HCT116 (cell line): ENCODE data around the gene CALU. TPM values are rescaled to one million over a fixed set of nuclear protein-coding genes. Genes with fewer than 3 reads are reported as not detected.

ENCODE experiments used
- ATAC-seq: fragments of 200-7000 bp; cut with Tn5 transposase; 2 replicates; pipeline ENCODE4 v1.9.1; 2020; ENCODE audit warnings: mild to moderate bottlenecking, moderate library complexity
- BruUV-seq: library from RNA; stranded (reverse); fragments of 400-500 nt; replicated peaks from 2 replicates; lab custom pipeline; 2021; lab: Mats Ljungman, UMichigan
- CTCF ChIA-PET: fragments of 300-600 bp; sonication (Branson Sonifier 250); formaldehyde crosslinking; loops from one replicate; lab custom pipeline; 2021; ENCODE audit warnings: antibody characterized with exemption; lab: Charles Lee
- POLR2A ChIA-PET: fragments of 300-600, 350-600 bp; sonication (Branson Sonifier 250); formaldehyde crosslinking; loops from one replicate; lab custom pipeline; 2021; ENCODE audit warnings: antibody characterized with exemption; lab: Charles Lee
- RAD21 ChIA-PET, 2 experiments: fragments of 300-600 bp; sonication (Branson Sonifier 250); formaldehyde crosslinking; loops; one replicate each; lab custom pipeline; 2023; ENCODE audit warnings: low total read pairs in 2 of 2; ENCODE audit not compliant: uncharacterized antibody in 2 of 2, unreplicated experiment in 2 of 2, low non-redundant PET in 1 of 2; lab: Charles Lee
- DNase-seq: peaks from one replicate; pipeline ENCODE4 v3.0.0-alpha.2; 2010; ENCODE audit warnings: low read depth, low spot score
- H2AFZ ChIP-seq: fragments of 200-600 bp; shearing (Covaris generic), sonication (generic); 2 replicates; pipeline ENCODE4 v1.6.1; 2017; ENCODE audit warnings: low read depth, mixed run types, mixed read lengths, antibody characterized with exemption, low read length; ENCODE audit not compliant: poor library complexity, severe bottlenecking
- H3K27ac ChIP-seq: 2 replicates; pipeline ENCODE4 v1.5.1; 2012; ENCODE audit warnings: low read depth, low read length
- H3K27me3 ChIP-seq: fragments of 200-600 bp; sonication (generic); 2 replicates; pipeline ENCODE4 v1.6.1; 2016; ENCODE audit warnings: mixed run types, low read length, mixed read lengths; ENCODE audit not compliant: insufficient read depth
- H3K36me3 ChIP-seq, 2 experiments: fragments of 200-500 bp in 1 of 2; fragments of 200-600 bp in 1 of 2; sonication (Bioruptor generic) in 1 of 2; sonication (generic) in 1 of 2; 2 replicates each; pipeline versions ENCODE4 v1.5.1 to v1.6.1; 2014 to 2016; ENCODE audit warnings: low read length in 2 of 2, inconsistent platforms in 1 of 2, mixed read lengths in 1 of 2, mixed run types in 1 of 2; ENCODE audit not compliant: insufficient read depth in 2 of 2, control insufficient read depth in 1 of 2
- H3K4me1 ChIP-seq, 2 experiments: fragments of 200-600 bp in 1 of 2; sonication (generic) in 1 of 2; 2 replicates each; pipeline versions ENCODE4 v1.5.1 to v1.6.1; 2012 to 2017; ENCODE audit warnings: low read length in 2 of 2, inconsistent platforms in 1 of 2, mild to moderate bottlenecking in 1 of 2, mixed read lengths in 1 of 2, mixed run types in 1 of 2, moderate library complexity in 1 of 2; ENCODE audit not compliant: insufficient read depth in 2 of 2, control insufficient read depth in 1 of 2
- H3K4me2 ChIP-seq: fragments of 200-600 bp; sonication (generic); 2 replicates; pipeline ENCODE4 v1.6.1; 2017; ENCODE audit warnings: mixed run types, low read length, mixed read lengths
- H3K4me3 ChIP-seq, 2 experiments: fragments of 200-600 bp in 1 of 2; sonication (generic) in 1 of 2; replicated peaks in 1 of 2; 2 replicates each; pipeline ENCODE4 v1.5.1; 2011 to 2016; ENCODE audit warnings: low read length in 2 of 2, control low read depth in 1 of 2, low read depth in 1 of 2, mild to moderate bottlenecking in 1 of 2, mixed read lengths in 1 of 2, mixed run types in 1 of 2
- H3K79me2 ChIP-seq: fragments of 200-600 bp; sonication (generic); 2 replicates; pipeline ENCODE4 v1.6.1; 2017; ENCODE audit warnings: mild to moderate bottlenecking, mixed run types, low read length, moderate library complexity, mixed read lengths; ENCODE audit not compliant: insufficient read depth
- H3K9ac ChIP-seq: fragments of 200-600 bp; sonication (generic); 2 replicates; pipeline ENCODE4 v1.6.1; 2016; ENCODE audit warnings: low read length, mixed read lengths
- H3K9me2 ChIP-seq: fragments of 200-600 bp; sonication (generic), shearing (Covaris generic); 2 replicates; pipeline ENCODE4 v1.6.1; 2017; ENCODE audit warnings: mixed run types, mild to moderate bottlenecking, moderate library complexity; ENCODE audit not compliant: insufficient read depth
- H3K9me3 ChIP-seq, 2 experiments: fragments of 200-500 bp in 1 of 2; fragments of 200-600 bp in 1 of 2; sonication (Bioruptor generic) in 1 of 2; sonication (generic) in 1 of 2; 2 replicates each; pipeline ENCODE4 v1.6.1; 2014 to 2017; ENCODE audit warnings: low read length in 2 of 2, mixed read lengths in 2 of 2, inconsistent platforms in 1 of 2, low read depth in 1 of 2, mild to moderate bottlenecking in 1 of 2, mixed run types in 1 of 2, moderate library complexity in 1 of 2; ENCODE audit not compliant: control insufficient read depth in 1 of 2, insufficient read depth in 1 of 2
- H4K20me1 ChIP-seq: fragments of 200-600 bp; sonication (generic), shearing (Covaris generic); 2 replicates; pipeline ENCODE4 v1.6.1; 2017; ENCODE audit warnings: mixed run types, mild to moderate bottlenecking, moderate library complexity; ENCODE audit not compliant: insufficient read depth
- ATF3 ChIP-seq: IDR thresholded peaks from 2 replicates; pipeline ENCODE4 v1.6.1; 2012
- CEBPB ChIP-seq: IDR thresholded peaks from 2 replicates; pipeline ENCODE4 v1.6.1; 2012; ENCODE audit warnings: low read depth
- EGR1 ChIP-seq: IDR thresholded peaks from 2 replicates; pipeline ENCODE4 v1.6.1; 2012; ENCODE audit warnings: low read depth
- ELF1 ChIP-seq: IDR thresholded peaks from 2 replicates; pipeline ENCODE4 v1.6.1; 2012; ENCODE audit warnings: low read depth, borderline replicate concordance
- EZH2phosphoT487 ChIP-seq: fragments of 200-600 bp; IDR thresholded peaks from 2 replicates; pipeline ENCODE4 v1.6.1; 2018; ENCODE audit warnings: antibody characterized with exemption, borderline replicate concordance
- MAX ChIP-seq: IDR thresholded peaks from 2 replicates; pipeline ENCODE4 v1.6.1; 2012
- POLR2AphosphoS5 ChIP-seq: IDR thresholded peaks from 2 replicates; pipeline ENCODE4 v1.6.1; 2011; ENCODE audit warnings: mild to moderate bottlenecking, low read depth, low read length, moderate library complexity
- RAD21 ChIP-seq: IDR thresholded peaks from 2 replicates; pipeline ENCODE4 v1.6.1; 2012; ENCODE audit warnings: low read depth, mild to moderate bottlenecking
- SIN3A ChIP-seq: IDR thresholded peaks from 2 replicates; pipeline ENCODE4 v1.6.1; 2012; ENCODE audit warnings: low read depth
- SRF ChIP-seq: IDR thresholded peaks from 2 replicates; pipeline ENCODE4 v1.6.1; 2012; ENCODE audit warnings: low read depth
- YY1 ChIP-seq: IDR thresholded peaks from 2 replicates; pipeline ENCODE4 v1.6.1; 2011; ENCODE audit warnings: low read length, low read depth, moderate library complexity, mild to moderate bottlenecking; ENCODE audit not compliant: insufficient replicate concordance; ENCODE audit errors: extremely low read depth
- intact Hi-C: fragments of 100-400 bp; cut with micrococcal nuclease; formaldehyde crosslinking; loops from 2 replicates; pipeline ENCODE4 v1.10.0; 2022
- total RNA-seq: library from RNA; stranded (reverse); gene quantifications from one replicate; pipeline ENCODE4 v1.2.1, GENCODE V29; 2021; ENCODE audit not compliant: unreplicated experiment

The CALU gene
- total RNA-seq, 1 experiment from 2014 or later: 106 TPM

DNA sequence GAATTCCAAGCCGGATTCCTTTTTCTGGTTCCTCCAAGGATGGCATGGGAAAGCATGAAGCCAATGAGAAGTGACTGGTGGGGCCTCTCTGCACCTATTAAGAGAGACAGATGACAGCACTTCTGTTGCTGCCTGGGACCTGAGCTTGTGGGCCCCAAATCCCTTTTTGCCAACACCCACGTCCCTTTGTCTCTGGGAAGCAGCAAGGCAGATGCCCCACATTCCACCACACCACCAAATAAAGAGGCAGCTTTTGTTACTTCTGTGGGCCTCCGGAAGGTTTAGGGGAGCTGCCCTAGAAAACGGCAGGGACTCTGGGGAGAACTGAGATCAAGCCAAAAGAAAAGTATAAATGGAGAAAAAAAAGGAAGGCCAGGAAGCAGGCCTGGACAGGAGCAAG, 56.0 kb downstream of the CALU start:
- DNase-seq (no peak), ATAC-seq (no peak)
- Histone ChIP-seq H3K4me1 (peaks cover 0 to 6% of the 10 kb centered on the region in 2 experiments; a peak in 1 of 4 replicates), H2AFZ (no peak overlapping the region), H3K79me2 (no peaks in the 10 kb centered on the region), H3K9ac (no peak overlapping the region), H3K4me2 (no peak overlapping the region), H3K36me3 (no peaks in the 10 kb centered on the region), H3K27ac (no peak overlapping the region), H3K9me2 (no peaks in the 10 kb centered on the region), H3K27me3 (no peaks in the 10 kb centered on the region), H3K9me3 (no peaks in the 10 kb centered on the region)
- ChIA-PET CTCF (no interaction called here), POLR2A (no interaction called here), RAD21 (no interaction called here)
- intact Hi-C loops: no loop called here
- TF ChIP-seq RAD21: no peak
- TF ChIP-seq POLR2AphosphoS5: no peak
- TF ChIP-seq CEBPB: no peak
- TF ChIP-seq EGR1: no peak
- no peak for TF ChIP-seq MAX
- TF ChIP-seq YY1: no peak
- no peak for TF ChIP-seq SRF
- TF ChIP-seq ELF1: no peak
- no peak for TF ChIP-seq ATF3
- TF ChIP-seq EZH2phosphoT487: no peak
- no peak for TF ChIP-seq SIN3A
- TF ChIP-seq, all 23 proteins: peak for 0
- no TSS peak for BruUV-seq
- Histone ChIP-seq H3K4me3 (no peak overlapping the region), H4K20me1 (no peaks in the 10 kb centered on the region)

DNA sequence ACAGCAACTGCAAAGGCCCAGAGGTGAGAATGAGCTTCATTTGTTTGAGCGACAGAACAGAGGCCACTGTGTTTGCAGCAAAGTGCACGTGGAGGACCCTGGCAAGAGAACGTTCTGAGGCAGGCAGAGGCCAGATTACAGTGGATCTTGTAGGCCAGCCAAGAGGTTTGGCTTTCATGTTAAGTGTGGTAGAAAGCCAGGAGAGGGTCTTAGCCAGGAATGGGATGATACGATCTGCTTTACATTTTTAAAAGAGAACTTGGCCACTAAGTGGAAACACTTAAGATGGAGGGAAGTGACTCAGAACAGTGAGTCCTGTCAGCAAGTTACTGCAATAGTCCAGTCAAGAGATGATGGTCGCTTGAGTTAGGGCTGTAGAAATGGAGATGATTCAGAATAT, 57.2 kb downstream of the CALU start:
- Histone ChIP-seq H3K4me1 (peaks cover 0 to 6% of the 10 kb centered on the region in 2 experiments; a peak in 1 of 4 replicates), H3K27me3 (no peaks in the 10 kb centered on the region), H2AFZ (no peak overlapping the region), H3K4me2 (no peak overlapping the region), H3K9me2 (no peaks in the 10 kb centered on the region), H3K79me2 (no peaks in the 10 kb centered on the region), H3K4me3 (no peak overlapping the region), H4K20me1 (no peaks in the 10 kb centered on the region), H3K27ac (no peak overlapping the region), H3K9me3 (no peaks in the 10 kb centered on the region), H3K36me3 (no peaks in the 10 kb centered on the region), H3K9ac (no peak overlapping the region)
- ChIA-PET RAD21 (no interaction called here), CTCF (no interaction called here), POLR2A (no interaction called here)
- DNase-seq (no peak), ATAC-seq (no peak)
- intact Hi-C loops: no loop called here
- BruUV-seq: no TSS peak
- TF ChIP-seq SRF (no peak), EZH2phosphoT487 (no peak), ELF1 (no peak), YY1 (no peak)
